ENCODE data around the gene G6PC2.

GRCh38 chr2:168894720-168895119 lies 6.4 kb upstream of the G6PC2 start:
- no peak for TF ChIP-seq CTCF (IDR thresholded peaks at IDR 0.05; ENCODE audit: insufficient read depth, low read length, poor library complexity, severe bottlenecking)
- TF ChIP-seq EZH2phosphoT487 (conservative IDR thresholded peaks at IDR 0.05; ENCODE audit: low read length), result no peak

Data from SU-DHL-6 (cell line).